ENCODE measurements around the gene ADAMTS10.

ADAMTS10 gene

DNA sequence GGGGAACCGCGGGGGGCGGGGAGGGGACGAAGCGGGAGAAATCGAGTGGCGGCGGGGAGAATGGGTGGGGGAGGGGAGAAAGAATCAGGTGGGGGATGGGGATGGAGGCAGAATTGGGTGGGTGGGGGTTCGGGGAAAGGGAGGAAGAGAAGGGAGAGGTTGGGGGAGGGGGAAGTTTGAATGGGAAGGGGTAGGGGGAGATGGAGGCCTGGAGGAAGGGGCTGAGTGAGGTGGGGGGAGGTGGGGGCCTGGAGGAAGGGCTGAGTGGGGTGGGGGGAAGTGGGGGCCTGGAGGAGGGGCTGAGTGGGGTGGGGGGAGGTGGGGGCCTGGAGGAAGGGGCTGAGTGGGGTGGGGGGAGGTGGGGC is 403 bp upstream of the ADAMTS10 start:
- Histone ChIP-seq H3K36me3 (ENCODE audit: control insufficient read depth, insufficient read depth, low read length) (no peaks in the 10 kb centered on the region), H3K27ac (ENCODE audit: low read depth, low read length) (peak overlapping the region; percentile 93), H3K4me3 (ENCODE audit: low read depth, low read length) (no peak overlapping the region; the same call in 1 of the 2 replicates), H3K9ac (ENCODE audit: low read depth, low read length) (no peak overlapping the region), H3K4me1 (ENCODE audit: control insufficient read depth, insufficient read depth, low read length) (peaks cover 21% of the 10 kb centered on the region), H3K27me3 (ENCODE audit: control insufficient read depth, insufficient read depth, low read length) (no peaks in the 10 kb centered on the region), H3K9me3 (ENCODE audit: control insufficient read depth, insufficient read depth, low read length) (no peaks in the 10 kb centered on the region)

DNA sequence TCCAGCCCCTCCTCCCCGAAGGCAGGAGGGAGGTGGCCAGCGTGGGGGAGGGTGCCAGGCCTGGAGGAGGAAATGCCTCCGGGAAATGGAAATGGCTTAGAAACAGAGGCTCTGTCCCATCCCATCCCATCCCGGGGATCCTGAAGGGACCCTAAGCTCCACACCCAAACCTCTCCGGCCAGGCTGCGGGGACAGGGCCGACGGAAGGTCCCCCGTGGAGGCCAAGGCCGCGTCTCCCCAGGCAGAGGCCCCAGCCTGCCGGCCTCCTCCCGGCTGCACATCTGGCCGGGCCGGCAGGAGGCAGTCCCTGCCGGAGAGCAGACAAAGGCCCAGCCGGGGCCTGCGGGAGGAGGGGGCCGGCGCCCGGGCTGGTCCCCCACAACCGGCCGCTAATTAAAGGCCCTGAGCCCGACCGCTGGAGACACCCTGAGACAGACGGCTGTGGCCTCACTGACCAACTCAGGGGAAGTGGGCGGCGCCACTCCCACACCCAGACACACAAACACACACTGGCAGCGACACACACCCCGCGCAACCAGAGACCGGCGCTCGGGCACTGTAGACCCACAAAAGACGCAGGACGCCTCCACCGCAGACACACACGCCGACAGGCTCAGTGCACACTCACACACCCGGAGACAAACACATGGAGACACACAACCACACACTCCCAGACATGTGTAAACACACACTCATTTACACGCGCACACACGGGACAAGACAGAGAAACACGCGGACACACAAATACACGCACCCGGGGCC is 1.1 kb downstream of the ADAMTS10 start:
- Histone ChIP-seq H3K9ac (ENCODE audit: low read depth, low read length) (peak overlapping the region; percentile 69), H3K9me3 (ENCODE audit: control insufficient read depth, insufficient read depth, low read length) (peaks cover 4% of the 10 kb centered on the region; the same call in 1 of the 2 replicates), H3K4me1 (ENCODE audit: control insufficient read depth, insufficient read depth, low read length) (peaks cover 21% of the 10 kb centered on the region), H3K4me3 (ENCODE audit: low read depth, low read length) (peak overlapping the region; percentile 79), H3K36me3 (ENCODE audit: control insufficient read depth, insufficient read depth, low read length) (no peaks in the 10 kb centered on the region), H3K27ac (ENCODE audit: low read depth, low read length) (peak overlapping the region; percentile 93), H3K27me3 (ENCODE audit: control insufficient read depth, insufficient read depth, low read length) (no peaks in the 10 kb centered on the region)

DNA sequence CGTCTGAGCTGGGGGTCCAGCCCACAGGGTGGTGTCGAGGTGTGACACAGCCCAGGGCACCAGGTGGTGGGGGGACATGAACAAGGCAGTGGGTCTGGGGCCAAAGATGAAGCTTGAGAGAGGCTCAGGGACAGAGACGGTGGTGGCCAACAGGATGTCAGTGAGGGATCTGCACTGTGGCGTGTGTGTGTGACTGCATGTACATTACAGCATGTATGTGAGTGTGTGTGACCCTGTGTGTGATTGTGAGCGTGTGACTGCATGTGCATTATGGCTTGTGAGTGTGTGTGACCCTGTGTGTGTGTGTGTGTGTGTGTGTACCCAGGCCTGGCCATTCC is 1.6 kb downstream of the ADAMTS10 start:
- 0 out of 2 replicates have a peak overlapping the region, but pooled peaks have one; percentile 69 for H3K9ac ChIP-seq (ENCODE audit: low read depth, low read length)
- peaks cover 5% of the 10 kb centered on the region; the same call in 1 of the 2 replicates for H3K9me3 ChIP-seq (ENCODE audit: control insufficient read depth, insufficient read depth, low read length)
- H3K27me3 ChIP-seq (ENCODE audit: control insufficient read depth, insufficient read depth, low read length): no peaks in the 10 kb centered on the region
- H3K36me3 ChIP-seq (ENCODE audit: control insufficient read depth, insufficient read depth, low read length): no peaks in the 10 kb centered on the region
- peaks cover 21% of the 10 kb centered on the region for H3K4me1 ChIP-seq (ENCODE audit: control insufficient read depth, insufficient read depth, low read length)
- H3K27ac ChIP-seq (ENCODE audit: low read depth, low read length): peak overlapping the region; percentile 93
- H3K4me3 ChIP-seq (ENCODE audit: low read depth, low read length): peak overlapping the region; percentile 79

DNA sequence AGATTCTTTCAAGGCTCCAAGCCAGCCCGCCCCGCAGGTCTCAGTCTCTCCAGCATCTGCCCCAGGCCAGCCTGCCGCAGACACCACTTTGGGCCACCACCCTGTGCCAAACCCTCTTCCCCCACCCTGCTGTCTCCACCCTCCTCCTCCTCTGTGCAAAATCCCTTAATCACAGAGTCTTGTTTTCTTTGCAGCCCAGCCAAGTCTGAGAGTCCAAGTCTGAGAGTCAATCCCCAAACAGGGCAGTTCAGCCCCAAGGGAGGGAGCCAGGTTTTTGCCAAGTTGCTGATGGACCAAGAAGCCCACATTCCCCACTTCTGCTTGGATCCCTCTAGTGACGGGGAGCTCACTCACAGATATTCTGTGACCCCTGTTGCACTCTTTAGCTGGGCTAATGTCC is 3.1 kb downstream of the ADAMTS10 start:
- Histone ChIP-seq H3K27me3 (ENCODE audit: control insufficient read depth, insufficient read depth, low read length) (no peaks in the 10 kb centered on the region), H3K4me1 (ENCODE audit: control insufficient read depth, insufficient read depth, low read length) (peaks cover 21% of the 10 kb centered on the region), H3K27ac (ENCODE audit: low read depth, low read length) (no peak overlapping the region), H3K9me3 (ENCODE audit: control insufficient read depth, insufficient read depth, low read length) (peaks cover 5% of the 10 kb centered on the region; the same call in 1 of the 2 replicates), H3K4me3 (ENCODE audit: low read depth, low read length) (no peak overlapping the region), H3K36me3 (ENCODE audit: control insufficient read depth, insufficient read depth, low read length) (peaks cover 3% of the 10 kb centered on the region; the same call in 1 of the 2 replicates), H3K9ac (ENCODE audit: low read depth, low read length) (no peak overlapping the region)

DNA sequence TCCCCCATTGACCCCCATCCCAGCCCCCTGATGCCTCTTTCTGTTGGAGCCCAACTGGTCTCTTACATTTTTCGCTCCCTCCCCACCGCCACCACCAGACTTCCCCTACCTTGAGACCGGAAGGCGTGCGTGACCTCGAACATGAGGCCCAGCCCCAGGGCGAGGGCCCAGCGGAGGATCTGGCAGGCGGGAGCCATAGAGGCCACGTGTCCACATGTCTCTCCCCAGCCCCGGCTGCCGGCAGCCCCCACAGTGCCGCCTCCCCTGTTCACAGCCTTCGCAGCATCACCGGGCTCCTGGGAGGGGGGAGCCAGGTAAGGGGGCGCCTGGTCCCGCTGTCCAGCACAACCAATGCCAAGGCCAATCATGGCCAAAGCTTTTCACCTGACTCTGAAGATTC is 5.0 kb downstream of the ADAMTS10 start:
- Histone ChIP-seq H3K27me3 (ENCODE audit: control insufficient read depth, insufficient read depth, low read length) (no peaks in the 10 kb centered on the region), H3K4me3 (ENCODE audit: low read depth, low read length) (no peak overlapping the region), H3K4me1 (ENCODE audit: control insufficient read depth, insufficient read depth, low read length) (peaks cover 13% of the 10 kb centered on the region), H3K36me3 (ENCODE audit: control insufficient read depth, insufficient read depth, low read length) (peaks cover 6% of the 10 kb centered on the region), H3K9ac (ENCODE audit: low read depth, low read length) (no peak overlapping the region), H3K27ac (ENCODE audit: low read depth, low read length) (no peak overlapping the region), H3K9me3 (ENCODE audit: control insufficient read depth, insufficient read depth, low read length) (peaks cover 5% of the 10 kb centered on the region; the same call in 1 of the 2 replicates)

DNA sequence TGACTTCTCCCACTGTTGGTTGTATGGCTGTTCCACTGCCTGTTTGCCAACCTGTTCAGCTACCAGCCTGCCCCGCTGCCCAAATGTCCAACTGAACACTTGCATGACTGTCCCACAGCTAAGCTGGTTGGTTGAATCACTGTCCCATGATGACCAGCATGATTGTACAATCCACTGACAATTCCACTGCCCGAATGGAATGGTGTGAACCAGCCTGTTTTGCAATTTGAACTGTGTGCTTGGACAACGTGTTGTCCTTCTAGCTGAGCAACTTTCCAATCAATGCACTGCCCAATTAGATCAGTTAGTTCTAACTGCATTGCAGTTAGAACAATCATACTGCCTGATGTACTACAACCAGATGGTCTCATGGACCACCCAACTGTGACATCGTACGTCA is 8.7 kb downstream of the ADAMTS10 start:
- Histone ChIP-seq H3K9me3 (ENCODE audit: control insufficient read depth, insufficient read depth, low read length) (peaks cover 5% of the 10 kb centered on the region; the same call in 1 of the 2 replicates), H3K4me3 (ENCODE audit: low read depth, low read length) (no peak overlapping the region), H3K36me3 (ENCODE audit: control insufficient read depth, insufficient read depth, low read length) (peaks cover 6% of the 10 kb centered on the region), H3K9ac (ENCODE audit: low read depth, low read length) (no peak overlapping the region), H3K27ac (ENCODE audit: low read depth, low read length) (no peak overlapping the region), H3K27me3 (ENCODE audit: control insufficient read depth, insufficient read depth, low read length) (no peaks in the 10 kb centered on the region), H3K4me1 (ENCODE audit: control insufficient read depth, insufficient read depth, low read length) (no peaks in the 10 kb centered on the region)

DNA sequence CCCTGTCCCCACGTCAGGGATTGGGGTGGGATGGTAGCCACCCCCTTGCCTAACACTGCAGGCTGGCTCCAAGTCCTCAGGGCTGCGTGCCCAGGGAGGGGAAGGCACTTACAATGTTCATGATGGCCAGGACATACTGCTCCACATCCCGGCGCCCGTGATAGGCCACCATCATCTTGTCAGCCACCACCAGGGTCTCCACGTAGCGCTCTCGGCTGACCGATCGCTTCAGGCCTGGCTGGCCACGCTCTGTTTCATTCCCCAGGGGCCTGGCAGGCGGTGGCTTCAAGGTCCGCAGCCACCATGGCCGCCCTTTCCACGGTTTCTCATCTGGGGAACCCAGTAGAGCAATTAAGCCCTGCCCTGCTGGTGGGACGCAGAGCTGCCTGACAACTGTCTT is 9.7 kb downstream of the ADAMTS10 start:
- Histone ChIP-seq H3K9me3 (ENCODE audit: control insufficient read depth, insufficient read depth, low read length) (peaks cover 5% of the 10 kb centered on the region; the same call in 1 of the 2 replicates), H3K27me3 (ENCODE audit: control insufficient read depth, insufficient read depth, low read length) (no peaks in the 10 kb centered on the region)

DNA sequence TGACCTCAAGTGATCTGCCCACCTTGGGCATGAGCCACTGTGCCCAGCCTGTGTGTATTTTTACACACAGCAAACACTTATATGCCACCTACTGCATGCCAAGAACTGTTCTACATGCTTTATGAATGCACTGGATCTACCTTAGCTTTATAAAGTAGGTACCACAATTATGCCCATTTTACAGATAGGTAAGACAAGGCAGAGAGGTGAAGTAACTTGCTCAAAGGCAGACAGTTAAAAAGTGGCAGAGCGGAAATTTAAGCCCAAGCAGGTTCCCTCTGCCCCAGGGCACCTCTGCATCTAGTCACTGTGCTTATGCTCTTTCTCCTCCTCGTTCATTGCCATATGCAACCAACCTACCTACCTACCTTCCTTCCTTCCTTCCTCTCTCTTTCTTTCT is 10.5 kb downstream of the ADAMTS10 start:
- no peak overlapping the region for H3K27ac ChIP-seq (ENCODE audit: low read depth, low read length)
- peaks cover 5% of the 10 kb centered on the region; the same call in 1 of the 2 replicates for H3K9me3 ChIP-seq (ENCODE audit: control insufficient read depth, insufficient read depth, low read length)
- H3K27me3 ChIP-seq (ENCODE audit: control insufficient read depth, insufficient read depth, low read length): no peaks in the 10 kb centered on the region
- H3K4me3 ChIP-seq (ENCODE audit: low read depth, low read length): no peak overlapping the region
- no peak overlapping the region for H3K9ac ChIP-seq (ENCODE audit: low read depth, low read length)
- no peaks in the 10 kb centered on the region for H3K4me1 ChIP-seq (ENCODE audit: control insufficient read depth, insufficient read depth, low read length)
- peaks cover 6% of the 10 kb centered on the region for H3K36me3 ChIP-seq (ENCODE audit: control insufficient read depth, insufficient read depth, low read length)

More for the DNA sequence above, 9.7 kb downstream of the ADAMTS10 start:
- Histone ChIP-seq H3K9ac (ENCODE audit: low read depth, low read length) (no peak overlapping the region), H3K4me1 (ENCODE audit: control insufficient read depth, insufficient read depth, low read length) (no peaks in the 10 kb centered on the region), H3K27ac (ENCODE audit: low read depth, low read length) (no peak overlapping the region), H3K4me3 (ENCODE audit: low read depth, low read length) (no peak overlapping the region), H3K36me3 (ENCODE audit: control insufficient read depth, insufficient read depth, low read length) (peaks cover 6% of the 10 kb centered on the region)

DNA sequence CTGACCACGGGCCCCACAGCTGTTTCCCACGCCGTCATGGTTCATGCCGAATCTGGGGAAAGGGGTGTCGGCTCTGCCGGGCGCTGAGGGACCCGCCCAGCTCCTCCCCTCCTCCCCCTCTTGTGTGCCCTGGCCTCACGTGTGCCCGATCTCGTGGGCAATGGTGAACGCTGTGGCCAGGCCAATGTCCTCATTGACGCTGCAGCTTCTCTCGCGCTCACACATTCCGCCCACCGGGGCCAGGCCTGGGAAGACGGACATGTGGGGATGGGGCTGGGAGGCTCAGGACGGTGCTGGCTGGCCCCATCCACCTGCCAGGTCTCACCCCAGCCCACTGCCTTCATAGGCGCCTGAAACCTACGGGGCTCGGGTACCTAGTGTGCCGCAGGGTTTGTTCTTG is 14.3 kb downstream of the ADAMTS10 start:
- no peaks in the 10 kb centered on the region for H3K9me3 ChIP-seq (ENCODE audit: control insufficient read depth, insufficient read depth, low read length)
- peaks cover 3% of the 10 kb centered on the region; the same call in 1 of the 2 replicates for H3K36me3 ChIP-seq (ENCODE audit: control insufficient read depth, insufficient read depth, low read length)
- peaks cover 5% of the 10 kb centered on the region; the same call in 1 of the 2 replicates for H3K4me1 ChIP-seq (ENCODE audit: control insufficient read depth, insufficient read depth, low read length)
- no peak overlapping the region for H3K4me3 ChIP-seq (ENCODE audit: low read depth, low read length)
- H3K27me3 ChIP-seq (ENCODE audit: control insufficient read depth, insufficient read depth, low read length): peaks cover 12% of the 10 kb centered on the region; the same call in 1 of the 2 replicates
- H3K27ac ChIP-seq (ENCODE audit: low read depth, low read length): no peak overlapping the region
- H3K9ac ChIP-seq (ENCODE audit: low read depth, low read length): no peak overlapping the region

DNA sequence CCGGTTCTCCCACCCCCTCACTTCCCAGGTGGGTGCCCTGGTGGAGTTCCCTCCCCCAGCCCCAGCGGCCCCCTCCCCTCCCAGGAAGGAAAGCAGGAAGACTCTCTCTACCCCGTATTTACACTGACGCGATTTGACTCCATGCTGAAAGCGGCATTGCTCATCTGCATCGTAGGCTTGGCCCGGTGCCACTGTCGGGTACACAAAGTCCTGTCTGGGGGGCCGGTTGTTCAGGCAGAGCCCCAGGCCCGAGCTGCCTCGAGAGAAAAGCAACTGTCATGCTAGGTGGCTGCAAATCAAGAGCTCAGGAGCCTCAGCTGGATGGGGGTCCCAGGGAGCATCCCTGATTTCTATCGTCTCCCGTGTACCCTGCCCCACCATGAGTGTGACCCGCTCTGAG is 14.9 kb downstream of the ADAMTS10 start:
- Histone ChIP-seq H3K4me3 (ENCODE audit: low read depth, low read length) (no peak overlapping the region), H3K9me3 (ENCODE audit: control insufficient read depth, insufficient read depth, low read length) (no peaks in the 10 kb centered on the region), H3K27ac (ENCODE audit: low read depth, low read length) (no peak overlapping the region), H3K9ac (ENCODE audit: low read depth, low read length) (no peak overlapping the region), H3K4me1 (ENCODE audit: control insufficient read depth, insufficient read depth, low read length) (peaks cover 5% of the 10 kb centered on the region; the same call in 1 of the 2 replicates), H3K27me3 (ENCODE audit: control insufficient read depth, insufficient read depth, low read length) (peaks cover 17% of the 10 kb centered on the region), H3K36me3 (ENCODE audit: control insufficient read depth, insufficient read depth, low read length) (peaks cover under 1% of the 10 kb centered on the region; the same call in 1 of the 2 replicates)

DNA sequence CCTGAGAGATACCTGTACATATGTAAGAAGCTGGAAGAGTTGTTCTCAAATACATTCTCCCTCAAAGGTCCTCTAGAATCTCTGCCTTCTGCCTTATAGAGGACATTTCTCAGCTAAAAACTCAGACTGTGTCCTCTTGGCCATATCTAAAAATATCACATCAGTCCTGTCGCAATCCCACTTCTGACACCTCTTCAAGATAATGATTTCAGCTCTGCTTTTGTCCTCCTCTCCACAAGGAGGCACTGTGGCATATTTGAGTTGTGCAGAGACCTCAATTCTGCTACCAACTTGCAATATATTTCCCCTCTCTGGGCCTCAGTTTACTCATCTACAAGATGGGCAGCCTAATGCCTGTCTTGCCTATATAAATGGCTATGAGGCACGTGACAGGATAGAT is 16.6 kb downstream of the ADAMTS10 start:
- Histone ChIP-seq H3K27ac (ENCODE audit: low read depth, low read length) (no peak overlapping the region), H3K9me3 (ENCODE audit: control insufficient read depth, insufficient read depth, low read length) (no peaks in the 10 kb centered on the region), H3K4me1 (ENCODE audit: control insufficient read depth, insufficient read depth, low read length) (peaks cover 5% of the 10 kb centered on the region; the same call in 1 of the 2 replicates), H3K36me3 (ENCODE audit: control insufficient read depth, insufficient read depth, low read length) (no peaks in the 10 kb centered on the region), H3K9ac (ENCODE audit: low read depth, low read length) (no peak overlapping the region), H3K4me3 (ENCODE audit: low read depth, low read length) (no peak overlapping the region), H3K27me3 (ENCODE audit: control insufficient read depth, insufficient read depth, low read length) (peaks cover 18% of the 10 kb centered on the region)
